COLO668 (cell line): ENCODE results near the gene PHACTR4.
A peak's percentile ranks its signal among the peaks of the same experiment; 100 is the strongest.
"Not testable (repeated sequence)": the region's sequence is repeated elsewhere in the genome, so short reads cannot be mapped to it uniquely, and the experiment has no call there.

Experiments used
- DNase-seq: peaks from one replicate; lab custom pipeline; 2025; ENCODE audit not compliant: unreplicated experiment; lab: John Stamatoyannopoulos, UW

PHACTR4 gene

DNA sequence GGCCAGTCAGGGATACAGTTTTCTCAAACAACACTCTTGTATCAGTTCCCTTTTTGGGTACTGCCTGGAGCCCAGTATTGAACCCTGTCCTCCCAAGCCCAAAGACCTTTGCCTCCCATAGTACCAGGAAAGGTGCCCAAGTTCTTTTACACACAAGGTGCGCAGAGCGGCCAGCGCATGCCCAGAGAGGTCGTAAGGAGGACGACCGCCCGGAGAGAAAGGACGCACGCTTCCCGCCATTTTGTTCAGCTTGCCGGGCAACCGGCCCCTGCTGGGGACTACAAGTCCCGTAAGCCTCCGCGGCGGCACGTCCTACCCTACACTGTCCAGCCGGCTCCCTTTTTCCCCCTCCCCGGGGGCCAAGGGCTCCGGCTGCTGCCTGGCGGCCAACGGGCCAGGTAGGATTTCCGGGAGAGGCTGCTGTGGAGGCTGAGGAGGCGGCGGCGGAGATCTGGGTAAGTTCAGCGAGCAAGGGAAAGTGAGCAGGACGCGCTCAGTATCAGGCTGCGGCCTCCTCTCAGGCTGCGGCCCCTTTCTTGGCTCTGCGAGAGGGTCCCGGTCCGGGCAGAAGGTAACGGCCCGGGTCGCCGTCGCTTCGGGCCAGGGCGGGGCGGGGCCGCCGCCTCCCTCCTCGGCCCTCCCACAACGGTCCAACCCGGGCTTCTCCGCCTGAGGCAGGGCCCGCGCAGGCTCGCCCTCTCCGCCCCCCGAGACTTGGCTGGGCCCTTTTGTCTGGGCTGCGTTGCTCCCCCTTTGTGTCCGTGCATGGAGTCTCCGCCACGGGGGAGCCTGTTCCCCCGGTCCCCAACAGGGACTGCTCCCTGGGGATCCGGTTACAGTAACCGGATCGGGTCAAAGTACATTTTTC is at the start of gene PHACTR4:
TSS of gene PHACTR4 (plus strand) at position 370 of the 868 bp plus-strand sequence. CDS start 37,708 bp downstream, outside the sequence.
- peak; percentile 100 for DNase-seq

GRCh38 chr1:28322194-28322593 is 47.3 kb upstream of the PHACTR4 start:
- DNase-seq = peak; percentile 34

DNA sequence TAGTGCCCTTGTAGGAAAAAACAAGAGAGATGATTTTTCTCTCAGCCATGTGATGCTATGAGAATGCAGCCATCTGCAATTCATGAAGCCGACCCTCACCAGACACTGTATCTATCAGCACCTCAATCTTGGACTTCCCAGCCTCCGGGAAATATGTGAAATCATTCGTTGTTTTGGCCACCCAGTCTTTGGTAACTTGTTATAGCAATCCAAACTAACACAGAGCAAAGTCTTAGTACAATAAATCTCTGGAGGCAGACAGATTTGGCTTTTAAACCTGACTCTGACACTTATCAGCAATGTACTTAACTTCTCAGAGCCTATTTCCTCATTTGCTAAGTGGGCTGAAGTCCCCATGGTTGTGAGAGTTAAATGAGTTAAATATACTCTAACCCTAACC is 45.8 kb upstream of the PHACTR4 start:
- no peak for DNase-seq

- DNase-seq = no peak
Observed at GRCh38 chr1:28326515-28326914, 43.0 kb upstream of the PHACTR4 start.

GRCh38 chr1:28326984-28327383 is 42.6 kb upstream of the PHACTR4 start:
- no peak for DNase-seq

GRCh38 chr1:28327431-28327830 is 42.1 kb upstream of the PHACTR4 start:
- not testable (repeated sequence) for DNase-seq

DNA sequence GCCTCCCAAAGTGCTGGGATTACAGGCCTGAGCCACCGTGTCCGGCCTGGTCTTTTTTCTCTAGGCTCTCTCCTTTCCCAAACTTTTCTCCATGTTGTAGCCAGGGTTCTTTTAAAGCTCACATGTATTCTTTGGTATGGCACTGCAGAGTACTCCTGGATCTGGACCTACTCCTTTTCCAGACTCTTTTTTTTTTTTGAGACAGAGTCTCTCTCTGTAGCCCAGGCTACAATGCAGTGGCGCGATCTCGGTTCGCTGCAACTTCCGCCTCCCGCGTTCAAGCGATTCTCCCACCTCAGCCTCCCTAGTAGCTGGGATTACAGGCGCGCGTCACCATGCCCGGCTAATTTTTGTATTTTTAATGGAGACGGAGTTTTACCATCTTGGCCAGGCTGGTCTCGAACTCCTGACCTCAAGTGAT is 41.3 kb upstream of the PHACTR4 start:
- DNase-seq = no peak

GRCh38 chr1:28329395-28330153 is 40.0 kb upstream of the PHACTR4 start:
- DNase-seq = peak; percentile 51

- DNase-seq = no peak
Observed at GRCh38 chr1:28338897-28339296, 30.6 kb upstream of the PHACTR4 start.

DNA sequence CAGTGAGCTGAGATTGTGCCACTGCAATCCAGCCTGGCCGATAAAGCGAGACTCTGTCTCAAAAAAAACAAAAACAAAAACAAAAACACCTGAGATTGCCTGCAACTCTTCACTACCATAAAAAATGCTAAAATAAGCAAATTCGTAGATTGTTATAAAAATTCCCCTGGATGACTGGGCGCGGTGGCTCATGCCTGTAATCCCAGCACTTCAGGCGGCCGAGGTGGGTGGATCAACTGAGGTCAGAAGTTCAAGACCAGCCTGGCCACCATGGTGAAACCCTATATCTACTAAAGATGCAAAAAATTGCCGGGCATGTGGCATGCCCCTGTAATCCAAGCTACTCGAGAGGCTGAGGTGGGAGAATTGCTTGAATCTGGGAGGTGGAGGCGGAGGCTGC is 30.0 kb upstream of the PHACTR4 start:
- DNase-seq = no peak

DNA sequence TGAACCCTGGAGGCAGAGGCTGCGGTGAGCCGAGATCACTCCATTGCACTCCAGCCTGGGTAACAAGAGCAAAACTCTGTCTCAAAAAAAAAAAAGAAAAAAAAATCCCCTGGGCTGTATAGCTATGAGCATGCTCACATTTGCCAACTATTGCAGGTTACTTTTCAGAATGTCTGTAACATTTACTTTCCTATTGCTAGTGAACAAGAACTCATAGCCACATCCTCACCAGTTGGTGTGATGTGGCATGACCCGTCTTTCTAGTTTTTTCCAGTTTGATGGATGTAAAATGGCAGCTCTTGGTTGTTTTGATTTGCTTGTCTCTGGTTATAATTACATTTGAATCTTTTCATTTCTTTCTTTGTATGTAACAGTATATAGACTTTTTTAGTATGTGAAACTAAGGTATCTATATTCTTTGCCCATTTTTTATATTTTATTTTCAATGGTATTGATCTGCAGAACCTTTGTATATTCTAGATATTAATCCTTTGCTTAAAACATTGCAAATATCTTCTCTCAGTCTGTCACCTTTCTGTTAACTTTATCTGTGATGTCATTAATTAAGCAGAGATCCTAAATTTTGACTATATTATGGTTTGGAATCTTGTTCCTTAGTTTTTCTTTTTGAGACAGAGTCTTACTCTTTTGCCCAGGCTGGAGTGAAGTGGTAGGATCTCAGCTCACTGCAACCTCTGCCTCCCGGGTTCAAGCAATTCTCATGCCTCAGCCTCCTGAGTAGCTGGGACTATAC is 29.1 kb upstream of the PHACTR4 start:
- no peak for DNase-seq

DNA sequence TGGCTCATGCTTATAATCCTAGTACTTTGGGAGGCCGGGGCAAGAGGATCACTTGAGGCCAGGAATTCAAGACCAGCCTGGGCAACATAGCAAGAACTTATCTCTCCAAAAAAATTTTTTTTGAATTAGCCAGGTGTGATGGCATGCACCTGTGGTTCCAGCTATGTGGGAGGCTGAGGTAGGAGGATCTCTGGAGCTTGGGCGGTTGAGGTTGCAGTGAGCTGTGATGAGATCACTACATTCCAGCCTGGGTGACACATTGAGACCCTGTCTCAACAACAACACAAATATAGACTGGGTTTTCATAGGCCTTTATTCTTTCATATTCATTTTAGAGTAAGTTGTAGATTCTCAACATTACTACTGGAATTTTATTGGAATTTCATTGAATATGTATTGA is 27.9 kb upstream of the PHACTR4 start:
- no peak for DNase-seq

- DNase-seq = no peak
Observed at GRCh38 chr1:28343405-28343804, 26.1 kb upstream of the PHACTR4 start.

DNA sequence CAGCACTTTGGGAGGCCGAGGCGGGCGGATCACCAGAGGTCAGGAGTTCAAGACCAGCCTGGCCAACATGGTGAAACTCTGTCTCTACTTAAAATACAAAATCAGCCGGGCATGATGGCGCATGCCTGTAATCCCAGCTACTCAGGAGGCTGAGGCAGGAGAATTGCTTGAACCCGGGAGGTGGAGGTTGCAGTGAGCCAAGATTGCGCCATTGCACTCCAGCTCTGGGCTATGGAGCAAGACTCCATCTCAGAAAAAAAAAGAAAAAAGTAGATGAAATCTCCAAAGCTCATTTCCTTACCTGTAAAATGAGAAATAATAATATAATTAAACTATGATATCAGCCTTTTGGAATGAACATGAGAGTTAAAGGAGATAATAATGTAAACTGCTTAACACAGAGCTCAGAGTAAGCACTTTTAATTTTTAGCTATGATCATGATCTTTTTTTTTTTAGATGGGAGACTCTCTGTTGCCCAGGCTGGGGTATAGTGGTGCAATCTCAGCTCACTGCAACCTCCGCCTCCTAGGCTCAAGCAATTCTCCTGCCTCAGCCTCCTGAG is 16.2 kb upstream of the PHACTR4 start:
- not testable (repeated sequence) for DNase-seq

- no peak for DNase-seq
Observed at GRCh38 chr1:28354121-28354520, 15.4 kb upstream of the PHACTR4 start.

DNA sequence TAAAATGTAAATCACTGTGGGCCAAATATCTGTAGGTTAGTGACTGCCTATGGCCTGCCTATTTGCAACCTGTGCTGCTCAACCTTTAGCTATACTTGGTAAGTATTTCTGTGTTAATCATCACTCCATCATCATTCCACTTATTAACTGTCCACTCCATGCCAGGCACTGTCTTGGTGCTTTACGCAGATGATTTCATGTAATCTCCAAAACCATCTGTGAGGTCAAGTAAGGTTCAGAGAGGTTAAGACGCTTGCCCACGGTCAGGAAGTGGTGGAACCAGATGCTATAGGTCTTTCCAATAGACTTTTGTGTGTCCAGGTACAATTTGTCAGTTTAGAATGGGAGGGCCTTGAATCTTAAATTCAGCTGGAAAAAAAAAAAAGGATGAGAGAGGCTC is 10.8 kb upstream of the PHACTR4 start:
- no peak for DNase-seq

- peak; percentile 87 for DNase-seq
Observed at GRCh38 chr1:28359592-28360239, 9.8 kb upstream of the PHACTR4 start.

- no peak for DNase-seq
Observed at GRCh38 chr1:28364888-28365287, 4.7 kb upstream of the PHACTR4 start.

GRCh38 chr1:28365864-28366263 is 3.7 kb upstream of the PHACTR4 start:
- peak; percentile 29 for DNase-seq

DNA sequence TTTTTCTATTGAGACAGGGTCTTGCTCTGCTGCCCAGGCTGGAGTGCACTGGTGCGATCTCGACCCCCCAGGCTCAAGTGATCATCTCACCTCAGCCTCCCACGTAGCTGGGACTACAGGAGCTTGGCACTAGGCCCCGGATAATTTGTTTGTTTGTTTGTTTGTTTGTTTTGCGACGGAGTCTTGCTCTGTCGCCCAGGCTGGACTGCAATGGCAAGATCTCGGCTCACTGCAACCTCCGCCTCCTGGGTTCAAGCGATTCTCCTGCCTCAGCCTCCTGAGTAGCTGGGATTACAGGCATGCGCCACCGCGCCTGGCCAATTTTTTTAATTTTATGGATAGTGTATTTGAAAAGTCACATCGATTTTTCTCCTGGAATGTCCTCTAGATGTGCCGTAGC is 932 bp upstream of the PHACTR4 start:
- not testable (repeated sequence) for DNase-seq
